GM18873 (cell line): ENCODE results near the gene RHOF.
A peak's percentile ranks its signal among the peaks of the same experiment; 100 is the strongest.

Experiments used
- ATAC-seq: cut with Tn5 transposase; IDR thresholded peaks from one replicate; pipeline ENCODE4 v1.9.1; 2021; ENCODE audit warnings: mild to moderate bottlenecking, moderate library complexity, moderate number of reproducible peaks; ENCODE audit not compliant: unreplicated experiment, low FRiP score

RHOF gene

GRCh38 chr12:121806009-121806545 is 12.6 kb upstream of the RHOF start:
- ATAC-seq = no peak

GRCh38 chr12:121805171-121806008 is 11.9 kb upstream of the RHOF start:
- no peak for ATAC-seq

DNA sequence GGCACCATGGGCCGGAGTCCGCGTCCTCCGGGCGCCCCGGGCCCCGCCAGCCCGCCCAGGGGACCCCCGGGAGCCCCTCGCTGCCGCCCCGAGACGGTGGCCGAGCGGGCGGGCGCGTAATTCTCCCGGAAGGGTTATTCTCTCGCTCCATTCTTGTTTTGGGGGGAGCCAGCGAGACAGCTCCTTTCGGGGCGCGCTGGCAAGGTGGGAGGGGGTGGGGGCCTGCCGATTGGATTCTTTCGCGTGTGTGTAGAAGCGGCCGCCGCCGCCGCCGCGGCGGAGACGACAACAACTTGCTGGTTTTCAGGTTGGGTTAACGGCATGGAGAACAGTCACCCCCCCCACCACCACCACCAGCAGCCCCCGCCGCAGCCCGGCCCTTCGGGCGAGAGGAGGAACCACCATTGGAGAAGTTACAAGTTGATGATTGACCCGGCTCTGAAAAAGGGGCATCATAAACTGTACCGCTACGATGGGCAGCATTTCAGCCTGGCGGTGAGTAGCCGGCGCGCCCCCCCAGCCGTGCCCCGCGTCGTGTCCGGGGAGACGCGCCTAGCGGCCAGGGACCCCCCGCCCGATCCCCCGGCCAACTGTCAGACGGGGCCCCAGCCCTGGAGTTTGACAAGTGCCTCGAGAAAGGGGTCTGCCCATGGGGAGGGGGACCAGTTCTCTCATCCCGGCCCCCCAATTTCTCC is 11.1 kb upstream of the RHOF start:
- no peak for ATAC-seq

GRCh38 chr12:121803861-121804416 is 10.5 kb upstream of the RHOF start, which contains the start of gene SETD1B:
SETD1B (plus strand) TSS chr12:121804009; CDS start chr12:121804738, 729 bp downstream.
- no peak for ATAC-seq

GRCh38 chr12:121802843-121803698 is 9.6 kb upstream of the RHOF start:
- ATAC-seq = peak; percentile 44

DNA sequence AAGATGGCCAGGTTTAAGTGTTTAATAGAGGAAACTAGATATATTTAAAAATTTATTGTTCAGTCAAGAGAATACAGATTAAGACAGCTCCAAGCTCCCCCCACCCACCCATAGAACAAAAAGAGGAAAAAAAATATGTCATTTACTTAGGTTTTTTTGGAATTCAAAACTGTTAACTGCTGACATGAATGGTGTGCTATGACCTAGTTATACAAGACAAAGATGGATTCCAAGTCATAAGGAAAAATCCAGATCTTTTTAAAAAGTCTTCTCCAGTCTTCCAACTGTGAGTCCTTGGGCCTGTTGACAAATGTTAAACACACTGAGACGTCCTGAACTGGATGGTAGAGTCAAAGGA is 9.0 kb upstream of the RHOF start:
- ATAC-seq = no peak

DNA sequence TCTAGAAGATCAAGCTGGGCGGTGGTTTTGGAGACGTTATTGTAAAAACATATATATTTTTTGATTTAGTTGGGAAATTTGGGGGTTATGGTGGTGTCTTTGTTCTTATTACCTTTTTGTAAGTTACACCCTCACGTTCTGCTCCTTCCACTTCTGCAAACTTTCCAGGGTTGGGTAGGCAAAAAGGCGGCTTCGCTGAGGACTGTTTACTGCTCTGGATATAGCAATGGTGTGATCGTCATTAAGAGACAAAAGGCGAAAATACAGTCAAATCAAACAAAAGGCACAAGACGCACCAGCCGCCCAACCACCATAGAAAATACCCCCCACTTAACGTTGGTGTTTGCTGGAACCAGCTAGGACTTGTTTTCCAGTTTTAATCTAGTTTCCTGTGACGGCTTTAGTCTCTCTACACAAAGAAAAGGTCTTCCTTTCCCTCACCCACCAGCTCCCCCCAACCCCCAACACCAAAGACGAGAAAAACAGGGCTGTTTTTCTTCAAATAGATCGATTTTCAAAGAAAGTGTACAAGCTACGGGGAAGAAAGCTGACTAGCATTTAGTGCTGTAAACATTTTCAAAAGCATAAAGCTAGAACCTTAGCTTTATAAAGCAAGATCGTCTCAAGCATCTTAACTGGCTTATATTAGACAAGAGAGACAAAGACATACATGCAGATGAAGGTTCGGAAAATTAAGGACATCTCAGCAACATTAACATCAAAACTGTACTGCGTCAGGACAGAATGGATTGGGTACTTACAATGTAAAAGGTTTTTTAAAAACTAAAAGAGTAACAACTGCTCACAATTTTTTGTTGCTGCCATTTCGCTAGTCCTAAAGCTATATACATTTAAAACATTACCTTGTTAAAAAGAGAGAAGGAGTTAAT is 8.4 kb upstream of the RHOF start:
- no peak for ATAC-seq

- ATAC-seq = no peak
These were observed 7.5 kb upstream of the RHOF start for GRCh38 chr12:121800694-121801594.

- no peak for ATAC-seq
These were observed 6.6 kb upstream of the RHOF start for GRCh38 chr12:121799842-121800693.

- no peak for ATAC-seq
These were observed 5.8 kb upstream of the RHOF start for GRCh38 chr12:121799156-121799841.

- ATAC-seq = no peak
These were observed 5.3 kb upstream of the RHOF start for GRCh38 chr12:121798787-121799155.

DNA sequence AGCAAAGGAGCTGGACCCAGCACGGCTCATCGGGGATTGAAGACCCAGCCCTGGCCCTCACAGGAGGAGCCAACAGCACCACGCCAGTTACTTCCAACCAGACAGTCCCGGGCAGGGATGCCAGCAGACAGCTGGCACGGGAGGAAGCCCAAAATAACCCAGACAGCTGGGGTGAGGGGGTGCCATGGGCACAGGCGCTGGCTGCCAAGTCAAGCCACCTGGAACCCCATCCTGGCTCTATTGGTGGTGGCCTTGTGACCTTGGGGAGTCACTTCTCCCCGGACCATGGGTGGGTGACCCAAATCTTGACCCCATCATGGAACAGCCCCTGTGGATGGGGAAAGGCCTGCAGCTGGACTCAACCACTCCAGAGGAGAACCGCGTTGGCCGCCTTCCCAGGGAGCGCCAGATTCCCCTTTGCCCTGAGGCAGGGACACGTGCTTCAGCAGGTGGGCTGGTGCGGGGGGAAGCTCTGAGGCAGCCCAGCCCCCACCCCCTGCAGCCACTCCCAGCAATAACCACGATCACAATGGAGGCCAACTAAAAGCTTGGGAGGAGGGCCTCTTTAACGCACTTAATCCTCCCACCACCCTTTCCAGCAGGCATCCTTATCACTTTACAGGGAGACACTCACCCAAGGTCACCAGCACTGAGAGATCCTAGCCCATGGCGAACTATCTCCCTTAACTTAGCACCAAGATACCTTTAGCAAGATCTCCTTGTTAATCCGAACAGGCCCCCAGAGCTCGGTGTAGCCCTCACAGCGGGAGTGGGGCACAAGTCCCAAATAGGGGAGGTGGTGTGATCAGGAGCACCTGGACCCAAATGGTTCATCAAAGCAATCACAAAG is 4.7 kb upstream of the RHOF start:
- no peak for ATAC-seq

GRCh38 chr12:121796855-121797751 is 3.6 kb upstream of the RHOF start:
- no peak for ATAC-seq

DNA sequence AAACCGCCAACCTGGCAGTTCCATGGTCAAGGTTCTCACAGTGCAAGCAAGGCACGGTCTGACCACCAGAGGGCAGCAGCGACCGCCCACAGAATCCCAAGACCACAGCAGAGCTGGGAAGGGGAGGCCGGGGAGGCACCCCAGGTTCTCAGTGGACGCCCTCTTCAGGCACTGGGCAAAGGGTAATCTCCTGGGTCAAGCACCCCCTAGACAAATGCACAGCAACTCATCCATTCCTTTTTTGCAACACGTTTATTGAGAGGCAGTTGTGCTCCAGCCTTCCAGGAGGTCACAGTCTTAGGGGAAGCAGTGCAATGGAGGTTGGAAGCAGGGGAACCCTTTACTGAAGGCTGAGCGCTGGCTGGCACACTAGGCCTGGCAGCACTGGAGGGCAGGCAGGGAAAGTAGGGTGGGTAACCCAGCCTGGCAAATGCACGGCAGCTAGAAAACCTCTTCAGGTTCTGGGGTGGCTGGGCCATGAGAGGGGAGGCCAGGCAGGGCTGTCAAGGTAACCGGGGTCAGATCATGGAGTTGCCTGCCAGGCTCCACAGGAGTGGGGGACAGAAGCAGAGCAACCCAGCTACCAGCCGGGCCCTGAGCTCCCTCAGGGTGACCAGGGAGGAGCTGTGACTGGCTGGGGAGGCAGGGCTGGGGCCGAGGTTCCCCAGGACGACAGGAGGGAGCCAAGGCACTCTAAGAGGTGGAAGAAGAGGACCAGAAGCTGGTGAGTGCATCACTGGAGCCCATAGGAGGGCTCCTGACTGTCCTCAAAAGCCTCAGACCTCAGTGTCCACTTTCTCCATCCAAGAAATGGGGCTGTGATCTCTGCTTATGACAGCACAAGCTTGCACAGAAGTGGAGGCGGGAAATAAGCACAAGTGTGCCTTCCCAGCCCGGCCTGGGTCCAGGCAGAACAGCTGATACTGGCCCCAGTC is 1.8 kb upstream of the RHOF start:
- no peak for ATAC-seq
